Mesothelial cell of epicardium (in vitro differentiated cells): ENCODE results near the gene PTPN21. TPM values are rescaled to one million over a fixed set of nuclear protein-coding genes. Genes with fewer than 3 reads are reported as not detected.

Experiments used
- DNase-seq, 2 experiments: peaks; one replicate each; pipeline ENCODE4 v3.0.0; 2021; ENCODE audit warnings: low spot score in 2 of 2; ENCODE audit not compliant: unreplicated experiment in 2 of 2
- H3K27ac Mint-ChIP-seq: 2 replicates; pipeline ENCODE4 v1.8.0; 2021; ENCODE audit warnings: mixed read lengths
- H3K27me3 Mint-ChIP-seq: 2 replicates; pipeline ENCODE4 v1.8.0; 2021; ENCODE audit warnings: low read depth, mixed read lengths
- H3K36me3 Mint-ChIP-seq: 2 replicates; pipeline ENCODE4 v1.8.0; 2021; ENCODE audit warnings: mixed read lengths
- H3K4me1 Mint-ChIP-seq: 2 replicates; pipeline ENCODE4 v1.8.0; 2021; ENCODE audit warnings: mixed read lengths
- H3K4me3 Mint-ChIP-seq: 2 replicates; pipeline ENCODE4 v1.8.0; 2021; ENCODE audit warnings: mild to moderate bottlenecking, moderate library complexity, mixed read lengths
- H3K9me3 Mint-ChIP-seq: 2 replicates; pipeline ENCODE4 v1.8.0; 2021; ENCODE audit warnings: mixed read lengths
- CTCF ChIP-seq: fragments of 200-600 bp; sonication (generic); IDR thresholded peaks from one replicate; pipeline ENCODE4 v1.5.0; 2021; ENCODE audit warnings: antibody characterized with exemption; ENCODE audit not compliant: unreplicated experiment
- total RNA-seq: library from RNA; stranded (reverse); gene quantifications from 3 replicates; pipeline ENCODE4 v1.2.1, GENCODE V29; 2021

Gene PTPN21
- total RNA-seq, 1 donor from 2014 or later: 34.0 TPM

GRCh38 chr14:88504602-88505001 lies 50.2 kb downstream of the PTPN21 start:
- H3K36me3 Mint-ChIP-seq: peaks cover 16% of the 10 kb centered on the region
- no peak for DNase-seq
- no peak for TF ChIP-seq CTCF

DNA sequence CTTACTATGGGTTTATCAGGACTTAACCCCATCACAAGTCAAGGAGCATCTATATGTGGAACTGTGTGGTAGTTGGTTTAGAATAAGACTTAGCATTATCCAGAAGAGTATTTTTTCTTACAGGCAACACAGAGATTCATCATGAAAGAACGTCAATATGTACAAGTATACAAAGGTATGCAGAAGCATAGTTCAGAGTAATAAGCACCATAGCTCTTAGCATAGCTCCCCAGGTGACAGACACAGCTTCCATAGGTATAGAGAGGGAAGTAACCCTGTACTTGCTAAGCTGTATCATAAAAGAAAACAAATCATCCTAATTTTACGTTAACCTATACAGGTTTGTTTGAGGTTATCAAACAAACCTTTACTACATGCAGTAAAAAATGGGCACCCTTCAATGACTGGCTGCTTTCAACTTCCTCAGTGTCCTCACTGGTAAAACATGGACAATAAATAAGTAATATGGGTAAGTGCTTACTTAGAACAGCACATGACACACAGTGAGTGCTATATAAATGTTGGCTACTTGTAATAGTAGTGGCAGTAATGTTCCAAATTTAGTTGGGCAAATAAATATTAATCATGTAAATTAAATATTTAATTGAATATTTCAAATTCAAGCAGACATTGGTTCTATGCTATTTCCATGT lies 50.9 kb downstream of the PTPN21 start:
- Mint-ChIP-seq H3K27me3 (no peaks in the 10 kb centered on the region), H3K4me3 (no peak overlapping the region), H3K36me3 (peaks cover 20% of the 10 kb centered on the region), H3K9me3 (no peaks in the 10 kb centered on the region), H3K27ac (no peak overlapping the region), H3K4me1 (no peaks in the 10 kb centered on the region)
- DNase-seq: no peak
- no peak for TF ChIP-seq CTCF

More at GRCh38 chr14:88504602-88505001, 50.2 kb downstream of the PTPN21 start:
- no peak overlapping the region for H3K4me3 Mint-ChIP-seq
- H3K4me1 Mint-ChIP-seq: no peaks in the 10 kb centered on the region
- no peaks in the 10 kb centered on the region for H3K27me3 Mint-ChIP-seq
- H3K27ac Mint-ChIP-seq: no peak overlapping the region
- H3K9me3 Mint-ChIP-seq: no peaks in the 10 kb centered on the region

- Mint-ChIP-seq H3K4me1 (no peaks in the 10 kb centered on the region), H3K36me3 (peaks cover 22% of the 10 kb centered on the region), H3K27me3 (no peaks in the 10 kb centered on the region), H3K4me3 (no peak overlapping the region), H3K9me3 (no peaks in the 10 kb centered on the region), H3K27ac (no peak overlapping the region)
- no peak for TF ChIP-seq CTCF
- DNase-seq: no peak
Measured at GRCh38 chr14:88502740-88503139, 52.1 kb downstream of the PTPN21 start.

GRCh38 chr14:88500611-88501010 lies 54.2 kb downstream of the PTPN21 start:
- TF ChIP-seq CTCF: no peak
- Mint-ChIP-seq H3K27me3 (no peaks in the 10 kb centered on the region), H3K4me3 (no peak overlapping the region), H3K27ac (no peak overlapping the region), H3K36me3 (peaks cover 25% of the 10 kb centered on the region), H3K9me3 (no peaks in the 10 kb centered on the region), H3K4me1 (no peaks in the 10 kb centered on the region)
- DNase-seq: no peak

DNA sequence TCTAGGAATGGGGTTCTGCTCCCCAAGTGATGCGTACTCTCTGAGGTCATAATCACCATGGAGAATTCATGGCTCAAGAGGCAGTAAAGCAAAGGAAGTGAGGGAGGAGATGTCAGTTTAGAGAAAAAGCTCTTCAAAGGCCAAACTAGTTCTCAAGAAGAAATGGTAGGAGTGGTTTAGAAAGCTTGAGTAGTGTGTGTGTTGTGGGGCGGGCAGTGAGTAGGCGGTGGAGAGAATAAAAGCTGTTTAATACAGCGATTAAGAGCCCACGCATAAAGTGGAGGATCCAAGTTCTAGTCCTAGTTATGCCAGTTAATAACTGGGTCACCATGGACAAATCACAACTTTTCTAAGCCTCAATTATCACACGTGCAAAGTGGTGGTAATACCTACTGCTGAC lies 55.6 kb downstream of the PTPN21 start:
- H3K27me3 Mint-ChIP-seq: no peaks in the 10 kb centered on the region
- H3K4me1 Mint-ChIP-seq: no peaks in the 10 kb centered on the region
- DNase-seq: no peak
- H3K27ac Mint-ChIP-seq: peak overlapping the region; percentile 32
- TF ChIP-seq CTCF: no peak
- H3K9me3 Mint-ChIP-seq: no peaks in the 10 kb centered on the region
- peaks cover 30% of the 10 kb centered on the region for H3K36me3 Mint-ChIP-seq
- H3K4me3 Mint-ChIP-seq: no peak overlapping the region
